Psoas muscle (tissue), 8 donors: Measurements from ENCODE around the gene LETMD1. TPM values are rescaled to one million over a fixed set of nuclear protein-coding genes. Genes with fewer than 3 reads are reported as not detected.
"Not testable (repeated sequence)": the region's sequence is repeated elsewhere in the genome, so short reads cannot be mapped to it uniquely, and the experiment has no call there.

Experiments
- ATAC-seq, 4 donors: fragments of 200-7000 bp; cut with Tn5 transposase; one replicate each; pipeline ENCODE4 v1.9.1; 2020; ENCODE audit warnings: moderate library complexity in 3 of 4, mild to moderate bottlenecking in 2 of 4
- DNase-seq, 2 donors: peaks; one replicate each; pipeline ENCODE4 v3.0.0-alpha.2; 2020
- H3K27ac ChIP-seq: fragments of 200-600 bp; one replicate; pipeline ENCODE4 v1.8.0; 2022
- H3K27me3 ChIP-seq, 3 donors: fragments of 200-600 bp in 1 of 3; one replicate each; pipeline versions ENCODE4 v1.6.1 to v1.8.0; 2013 to 2022; ENCODE audit warnings: low read length in 2 of 3, mild to moderate bottlenecking in 2 of 3, moderate library complexity in 1 of 3; ENCODE audit not compliant: insufficient read depth in 3 of 3
- H3K36me3 ChIP-seq, 2 donors: fragments of 200-600 bp in 1 of 2; one replicate each; pipeline versions ENCODE4 v1.6.1 to v1.8.0; 2013 to 2022; ENCODE audit warnings: low read depth in 1 of 2, mild to moderate bottlenecking in 1 of 2, moderate library complexity in 1 of 2; ENCODE audit not compliant: insufficient read depth in 1 of 2
- H3K4me1 ChIP-seq: fragments of 200-600 bp; one replicate; pipeline ENCODE4 v1.8.0; 2022
- H3K4me3 ChIP-seq: fragments of 200-600 bp; one replicate; pipeline ENCODE4 v1.8.0; 2022; ENCODE audit warnings: mild to moderate bottlenecking
- H3K9me3 ChIP-seq: fragments of 200-600 bp; one replicate; pipeline ENCODE4 v1.8.0; 2022
- WGBS, 3 donors: extraction: QIAGEN DNeasy Blood & Tissue Kit; methylation state at CpG; one replicate each; pipeline versions ENCODE4 v1.1.6 to v1.1.7; 2013; 5-methylcytosine and 5-hydroxymethylcytosine counted together
- intact Hi-C, 2 donors: fragments of 100-400 bp; cut with DNase I; formaldehyde crosslinking; loops; one replicate each; pipeline versions ENCODE4 v1.11.0 to v1.14.2; 2022
- polyA plus RNA-seq, 3 donors: library from polyadenylated mRNA; stranded (reverse); fragments of 200-250 nt; gene quantifications; one replicate each; pipeline ENCODE4 v1.2.3, GENCODE V29; 2013
- total RNA-seq, 4 donors: library from RNA; stranded (reverse); fragmentation: NEBNext Ultra II Directional in 2 of 4; extraction: Animal tissue kit (Norgen Biotek cat#: 25700) in 2 of 4; gene quantifications; one replicate each; pipeline versions ENCODE4 v1.2.1 to v1.2.4, GENCODE V29; 2021 to 2023
- TF ChIP-seq, protein P1 (sequence below): fragments of 200-600 bp; IDR thresholded peaks from one replicate; pipeline ENCODE4 v1.8.0; 2022; ENCODE audit warnings: antibody characterized with exemption
- donor health status: healthy with polysubstance abuse.
- donor health status: DM: no; HTN: no; CAD: no; lungs with moderate emphysema.
- donor health status: Bipolar disorder and iron deficiency.
- donor health status: healthy.
- donor health status: DM: yes; HTN: yes; CAD: no.
- donor health status: DM: no; HTN: no; CAD: no.
- donor health status: DM: no; HTN: no; CAD: no.
- donor health status: DM: yes; HTN: yes; CAD: no.

LETMD1 gene
- total and polyA plus RNA-seq, 7 donors = 17.4 to 41.5 (median 27.7) TPM

DNA sequence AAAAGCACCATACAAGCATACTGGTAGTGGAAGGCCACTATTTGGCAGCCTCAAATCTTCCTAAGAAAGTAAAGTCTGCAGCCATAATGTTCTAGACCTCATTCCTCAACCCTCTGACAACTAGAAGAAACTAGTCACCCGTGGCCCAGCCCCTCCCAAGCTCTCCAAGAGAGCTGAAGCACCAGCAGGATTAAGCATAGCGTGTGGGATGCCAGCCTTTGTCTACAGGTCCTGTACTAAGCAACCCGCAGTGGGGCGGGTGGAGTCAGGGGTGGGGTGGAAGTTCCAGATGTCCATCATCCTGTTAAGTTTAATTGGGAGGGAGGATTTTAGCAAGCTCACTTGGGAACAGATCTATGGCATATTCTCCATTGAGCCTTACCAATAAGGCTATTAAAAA lies 36.2 kb upstream of the LETMD1 start:
- no peak overlapping the region for H3K4me3 ChIP-seq
- DNase-seq (peak in 1 of 2 donors; percentile 27), ATAC-seq (peak in 1 of 4 donors; percentile 30)
- peaks cover 2 to 16% of the 10 kb centered on the region in 2 donors for H3K36me3 ChIP-seq
- 57 to 80% (median 62%) methylated on average over 4 of the region's 4 CpGs for WGBS, 3 donors
- TF ChIP-seq, protein P1, sequence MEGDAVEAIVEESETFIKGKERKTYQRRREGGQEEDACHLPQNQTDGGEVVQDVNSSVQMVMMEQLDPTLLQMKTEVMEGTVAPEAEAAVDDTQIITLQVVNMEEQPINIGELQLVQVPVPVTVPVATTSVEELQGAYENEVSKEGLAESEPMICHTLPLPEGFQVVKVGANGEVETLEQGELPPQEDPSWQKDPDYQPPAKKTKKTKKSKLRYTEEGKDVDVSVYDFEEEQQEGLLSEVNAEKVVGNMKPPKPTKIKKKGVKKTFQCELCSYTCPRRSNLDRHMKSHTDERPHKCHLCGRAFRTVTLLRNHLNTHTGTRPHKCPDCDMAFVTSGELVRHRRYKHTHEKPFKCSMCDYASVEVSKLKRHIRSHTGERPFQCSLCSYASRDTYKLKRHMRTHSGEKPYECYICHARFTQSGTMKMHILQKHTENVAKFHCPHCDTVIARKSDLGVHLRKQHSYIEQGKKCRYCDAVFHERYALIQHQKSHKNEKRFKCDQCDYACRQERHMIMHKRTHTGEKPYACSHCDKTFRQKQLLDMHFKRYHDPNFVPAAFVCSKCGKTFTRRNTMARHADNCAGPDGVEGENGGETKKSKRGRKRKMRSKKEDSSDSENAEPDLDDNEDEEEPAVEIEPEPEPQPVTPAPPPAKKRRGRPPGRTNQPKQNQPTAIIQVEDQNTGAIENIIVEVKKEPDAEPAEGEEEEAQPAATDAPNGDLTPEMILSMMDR = no peak
- intact Hi-C loops = no loop called here
- H3K27ac ChIP-seq = peak overlapping the region; percentile 81
- no peaks in the 10 kb centered on the region for H3K27me3 ChIP-seq
- H3K4me1 ChIP-seq = peaks cover 30% of the 10 kb centered on the region
- H3K9me3 ChIP-seq = no peaks in the 10 kb centered on the region

DNA sequence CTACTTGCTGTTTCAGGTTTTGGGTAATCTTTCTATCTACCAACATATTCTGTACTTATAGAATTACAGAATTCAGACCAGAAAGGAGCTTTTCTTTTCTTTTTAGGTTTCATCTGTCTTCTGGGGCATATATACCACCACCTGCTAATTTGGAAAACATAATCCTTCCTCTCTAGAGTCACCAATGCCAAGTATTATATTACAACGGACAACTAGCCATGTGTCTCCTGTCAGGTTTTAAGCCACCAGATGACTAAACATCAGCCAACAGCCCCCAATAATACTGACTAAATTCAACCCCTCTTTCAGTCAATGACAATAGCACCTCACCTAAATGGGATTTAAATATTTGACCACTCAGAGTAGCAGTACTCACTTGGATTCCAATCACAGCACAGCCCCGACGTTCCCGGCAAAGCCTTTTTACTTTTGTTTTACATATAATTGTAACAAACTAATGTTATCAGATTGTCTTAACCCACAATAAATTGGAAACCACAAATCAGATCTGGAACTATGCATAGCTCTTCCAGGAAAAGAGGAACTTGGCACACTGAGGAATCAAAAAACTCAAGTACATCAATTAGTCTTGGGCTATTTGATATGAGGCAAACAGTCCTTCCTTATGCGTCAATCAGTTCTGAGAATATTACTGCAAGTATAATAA lies 35.4 kb upstream of the LETMD1 start:
- intact Hi-C loops = no loop called here
- H3K36me3 ChIP-seq = peaks cover 0 to 8% of the 10 kb centered on the region in 2 donors
- ATAC-seq = peak; percentile 38 to 55 (median 46)
- peaks cover 35% of the 10 kb centered on the region for H3K4me1 ChIP-seq
- H3K27ac ChIP-seq = peak overlapping the region; percentile 81
- TF ChIP-seq, protein P1 = no peak
- H3K27me3 ChIP-seq = no peaks in the 10 kb centered on the region
- no peak for DNase-seq
- peak overlapping the region; percentile 21 for H3K4me3 ChIP-seq
- H3K9me3 ChIP-seq = no peaks in the 10 kb centered on the region
- 15 to 46% (median 22%) methylated on average over 5 of the region's 5 CpGs for WGBS, 3 donors

- no peak for DNase-seq
- no peaks in the 10 kb centered on the region for H3K27me3 ChIP-seq
- peaks cover 0 to under 1% of the 10 kb centered on the region in 2 donors for H3K36me3 ChIP-seq
- H3K27ac ChIP-seq = peak overlapping the region; percentile 81
- ATAC-seq = peak; percentile 14 to 68 (median 40)
- H3K4me1 ChIP-seq = peaks cover 38% of the 10 kb centered on the region
- no peaks in the 10 kb centered on the region for H3K9me3 ChIP-seq
- intact Hi-C loops = no loop called here
- no peak overlapping the region for H3K4me3 ChIP-seq
- 55 to 78% (median 61%) methylated on average over 7 of the region's 7 CpGs for WGBS, 3 donors
- TF ChIP-seq, protein P1 = no peak
Measured at GRCh38 chr12:51013441-51013840, 34.7 kb upstream of the LETMD1 start.

GRCh38 chr12:51014467-51014866 lies 33.7 kb upstream of the LETMD1 start:
- peak in 2 of 4 donors; percentile 18 to 21 for ATAC-seq
- 35 to 64% (median 43%) methylated on average over 9 of the region's 9 CpGs for WGBS, 3 donors
- DNase-seq = not testable (repeated sequence)

DNA sequence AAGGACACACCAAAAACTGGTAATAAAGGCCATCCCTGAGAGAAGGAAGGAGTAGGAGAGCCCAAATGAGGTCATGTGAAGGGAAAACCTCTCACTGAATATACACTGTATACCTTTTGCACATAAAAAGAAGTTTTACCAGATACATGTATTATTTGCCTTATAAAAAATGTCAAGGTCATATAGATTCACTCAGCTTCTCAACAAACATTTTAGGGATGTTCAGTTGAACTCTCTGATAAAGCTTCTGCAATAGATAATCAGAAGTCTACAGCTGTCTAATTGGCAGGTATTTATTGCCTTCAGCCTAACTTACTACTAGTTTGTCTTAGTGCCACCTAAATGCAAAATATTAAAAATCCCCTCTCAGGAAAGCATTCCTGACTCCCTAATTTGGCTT lies 30.7 kb upstream of the LETMD1 start:
- Histone ChIP-seq H3K27me3 (no peaks in the 10 kb centered on the region), H3K9me3 (no peaks in the 10 kb centered on the region), H3K4me3 (no peak overlapping the region), H3K27ac (no peak overlapping the region), H3K36me3 (no peaks in the 10 kb centered on the region), H3K4me1 (peaks cover 47% of the 10 kb centered on the region)
- ATAC-seq (no peak), DNase-seq (no peak)
- TF ChIP-seq, protein P1 = no peak
- intact Hi-C loops = no loop called here

More at GRCh38 chr12:51014467-51014866, 33.7 kb upstream of the LETMD1 start:
- Histone ChIP-seq H3K4me1 (peaks cover 38% of the 10 kb centered on the region), H3K27ac (peak overlapping the region; percentile 81)
- intact Hi-C loops, H3K4me3 ChIP-seq, H3K36me3 ChIP-seq, H3K9me3 ChIP-seq, H3K27me3 ChIP-seq: not testable (repeated sequence)
